ENCODE data around the gene MYRIP.

MYRIP gene

GRCh38 chr3:40120806-40121205 lies 311.4 kb downstream of the MYRIP start:
- no peak overlapping the region for H3K27ac ChIP-seq (ENCODE audit: low read depth, low read length)
- no peaks in the 10 kb centered on the region for H3K79me2 ChIP-seq (ENCODE audit: insufficient read depth, low read length)
- no peaks in the 10 kb centered on the region for H3F3A ChIP-seq (ENCODE audit: insufficient read depth)
- H3K9me3 ChIP-seq (ENCODE audit: insufficient read depth, low read length): no peaks in the 10 kb centered on the region
- H2AFZ ChIP-seq (ENCODE audit: low read depth, low read length, severe bottlenecking): no peak overlapping the region
- no peak overlapping the region for H3K9ac ChIP-seq (ENCODE audit: low read length)
- no peak for TF ChIP-seq EZH2phosphoT487 (conservative IDR thresholded peaks at IDR 0.05; ENCODE audit: low read length)
- no peak for TF ChIP-seq CTCF (IDR thresholded peaks at IDR 0.05; ENCODE audit: insufficient read depth, low read length, poor library complexity, severe bottlenecking)
- H3K4me2 ChIP-seq (ENCODE audit: low read depth, low read length, poor library complexity, severe bottlenecking): no peak overlapping the region
- no peak overlapping the region for H3K4me3 ChIP-seq (ENCODE audit: insufficient read depth, low read length, poor library complexity, severe bottlenecking)
- no peaks in the 10 kb centered on the region for H3K36me3 ChIP-seq (ENCODE audit: low read length)
- no peaks in the 10 kb centered on the region for H3K9me2 ChIP-seq (replicated peaks; ENCODE audit: insufficient read depth, low read length)
- H3K27me3 ChIP-seq (ENCODE audit: low read length): no peaks in the 10 kb centered on the region
- H4K20me1 ChIP-seq (ENCODE audit: low read depth, low read length): no peaks in the 10 kb centered on the region

GRCh38 chr3:40124918-40125317 lies 315.5 kb downstream of the MYRIP start:
- H3K79me2 ChIP-seq (ENCODE audit: insufficient read depth, low read length): no peaks in the 10 kb centered on the region
- no peaks in the 10 kb centered on the region for H3K36me3 ChIP-seq (ENCODE audit: low read length)
- TF ChIP-seq EZH2phosphoT487 (conservative IDR thresholded peaks at IDR 0.05; ENCODE audit: low read length) (no peak), CTCF (IDR thresholded peaks at IDR 0.05; ENCODE audit: insufficient read depth, low read length, poor library complexity, severe bottlenecking) (no peak)

GRCh38 chr3:40128166-40128565 lies 318.8 kb downstream of the MYRIP start:
- Histone ChIP-seq H4K20me1 (ENCODE audit: low read depth, low read length) (no peaks in the 10 kb centered on the region), H3K4me2 (ENCODE audit: low read depth, low read length, poor library complexity, severe bottlenecking) (no peak overlapping the region), H3F3A (ENCODE audit: insufficient read depth) (no peaks in the 10 kb centered on the region), H2AFZ (ENCODE audit: low read depth, low read length, severe bottlenecking) (no peak overlapping the region), H3K36me3 (ENCODE audit: low read length) (no peaks in the 10 kb centered on the region), H3K27me3 (ENCODE audit: low read length) (no peaks in the 10 kb centered on the region), H3K4me3 (ENCODE audit: insufficient read depth, low read length, poor library complexity, severe bottlenecking) (no peak overlapping the region), H3K27ac (ENCODE audit: low read depth, low read length) (no peak overlapping the region), H3K9ac (ENCODE audit: low read length) (no peak overlapping the region), H3K9me3 (ENCODE audit: insufficient read depth, low read length) (no peaks in the 10 kb centered on the region; the same call in 1 of the 2 replicates), H3K9me2 (replicated peaks; ENCODE audit: insufficient read depth, low read length) (no peaks in the 10 kb centered on the region), H3K79me2 (ENCODE audit: insufficient read depth, low read length) (no peaks in the 10 kb centered on the region)
- TF ChIP-seq EZH2phosphoT487 (conservative IDR thresholded peaks at IDR 0.05; ENCODE audit: low read length) (no peak), CTCF (IDR thresholded peaks at IDR 0.05; ENCODE audit: insufficient read depth, low read length, poor library complexity, severe bottlenecking) (no peak)

More at GRCh38 chr3:40124918-40125317, 315.5 kb downstream of the MYRIP start:
- Histone ChIP-seq H4K20me1 (ENCODE audit: low read depth, low read length) (no peaks in the 10 kb centered on the region), H3K27me3 (ENCODE audit: low read length) (no peaks in the 10 kb centered on the region), H2AFZ (ENCODE audit: low read depth, low read length, severe bottlenecking) (no peak overlapping the region), H3K9me3 (ENCODE audit: insufficient read depth, low read length) (no peaks in the 10 kb centered on the region), H3F3A (ENCODE audit: insufficient read depth) (no peaks in the 10 kb centered on the region), H3K9me2 (replicated peaks; ENCODE audit: insufficient read depth, low read length) (no peaks in the 10 kb centered on the region), H3K27ac (ENCODE audit: low read depth, low read length) (no peak overlapping the region), H3K9ac (ENCODE audit: low read length) (no peak overlapping the region), H3K4me3 (ENCODE audit: insufficient read depth, low read length, poor library complexity, severe bottlenecking) (no peak overlapping the region), H3K4me2 (ENCODE audit: low read depth, low read length, poor library complexity, severe bottlenecking) (no peak overlapping the region)

Measured in SU-DHL-6 (cell line).